Activated CD4-positive, alpha-beta memory T cell treated with anti-CD3 and anti-CD28 coated beads for 36 hours (primary cell): ENCODE data around the gene TNC. TPM values are rescaled to one million over a fixed set of nuclear protein-coding genes. Genes with fewer than 3 reads are reported as not detected.

ENCODE experiments used
- CTCF ChIA-PET: fragments of 350-600 bp; sonication (Branson Sonifier 250); formaldehyde crosslinking; loops from one replicate; lab custom pipeline; 2021; ENCODE audit warnings: antibody characterized with exemption, inconsistent platforms; lab: Charles Lee
- POLR2A ChIA-PET: fragments of 350-600 bp; sonication (Branson Sonifier 250); formaldehyde crosslinking; loops from one replicate; lab custom pipeline; 2021; ENCODE audit warnings: antibody characterized with exemption; lab: Charles Lee
- DNase-seq: peaks from one replicate; pipeline ENCODE4 v3.0.0-alpha.2; 2020
- H3K27ac Mint-ChIP-seq: one replicate; pipeline ENCODE4 v1.8.0; 2021; ENCODE audit warnings: mixed read lengths
- H3K27me3 Mint-ChIP-seq: one replicate; pipeline ENCODE4 v1.8.0; 2021; ENCODE audit warnings: mixed read lengths
- H3K36me3 Mint-ChIP-seq: one replicate; pipeline ENCODE4 v1.8.0; 2021; ENCODE audit warnings: mixed read lengths
- H3K4me1 Mint-ChIP-seq: one replicate; pipeline ENCODE4 v1.8.0; 2021; ENCODE audit warnings: low read depth, mixed read lengths
- H3K4me3 Mint-ChIP-seq: one replicate; pipeline ENCODE4 v1.8.0; 2021; ENCODE audit warnings: mild to moderate bottlenecking, mixed read lengths
- H3K9me3 Mint-ChIP-seq: one replicate; pipeline ENCODE4 v1.8.0; 2021; ENCODE audit warnings: mixed read lengths
- intact Hi-C: fragments of 100-400 bp; cut with micrococcal nuclease; formaldehyde crosslinking; loops from one replicate; pipeline ENCODE4 v1.15.1; 2023
- total RNA-seq, 2 experiments: library from RNA; stranded (reverse); gene quantifications; one replicate each; pipeline ENCODE4 v1.2.3, GENCODE V29; 2021

The TNC gene
- total RNA-seq, 2 experiments from 2014 or later: 0.52 to 1.2 TPM

GRCh38 chr9:115035841-115036612, 81.9 kb downstream of the TNC start:
- CTCF ChIA-PET: interaction anchor here (0.6 to 2.3 kb wide), 3 partner anchors 22 to 298 kb away, joined by 4 to 6 read pairs (median 5); no protein-coding TSS in a partner anchor
- peak; percentile 83 for DNase-seq
- Mint-ChIP-seq H3K4me3 (peak overlapping the region; percentile 62), H3K27me3 (no peaks in the 10 kb centered on the region), H3K27ac (peak overlapping the region; percentile 91), H3K9me3 (no peaks in the 10 kb centered on the region), H3K36me3 (no peaks in the 10 kb centered on the region), H3K4me1 (peaks cover 33% of the 10 kb centered on the region)
- intact Hi-C loops: loop anchor here (1.0 to 2.0 kb wide), 6 partner anchors 31 to 173 kb away; partner anchors contain the start of gene TNFSF8
- POLR2A ChIA-PET: interaction anchor here (1.1 kb wide), 1 partner anchor 345 kb away, joined by 6 read pairs; no protein-coding TSS in a partner anchor

- Mint-ChIP-seq H3K36me3 (no peaks in the 10 kb centered on the region), H3K27me3 (no peaks in the 10 kb centered on the region), H3K4me3 (no peak overlapping the region), H3K4me1 (peaks cover 33% of the 10 kb centered on the region), H3K9me3 (no peaks in the 10 kb centered on the region), H3K27ac (peak overlapping the region; percentile 72)
- DNase-seq: no peak
- ChIA-PET POLR2A (interaction anchor here (1.1 kb wide), 1 partner anchor 343 kb away, joined by 6 read pairs; no protein-coding TSS in a partner anchor), CTCF (interaction anchor here (0.7 to 2.3 kb wide), 4 partner anchors 20 to 353 kb away, joined by 3 to 5 read pairs (median 4); partner anchors contain the start of gene TEX48)
- intact Hi-C loops: no loop called here
Observed at GRCh38 chr9:115034801-115035200, 83.2 kb downstream of the TNC start.

GRCh38 chr9:115033800-115034199, 84.2 kb downstream of the TNC start:
- no peak overlapping the region for H3K27ac Mint-ChIP-seq
- H3K9me3 Mint-ChIP-seq: no peaks in the 10 kb centered on the region
- H3K27me3 Mint-ChIP-seq: no peaks in the 10 kb centered on the region
- H3K36me3 Mint-ChIP-seq: peaks cover 2% of the 10 kb centered on the region
- ChIA-PET CTCF (interaction anchor here (1.4 kb wide), 1 partner anchor 19 kb away, joined by 3 read pairs; no protein-coding TSS in a partner anchor), POLR2A (no interaction called here)
- intact Hi-C loops: no loop called here
- DNase-seq: no peak
- H3K4me1 Mint-ChIP-seq: peaks cover 33% of the 10 kb centered on the region
- no peak overlapping the region for H3K4me3 Mint-ChIP-seq

GRCh38 chr9:115032296-115032695, 85.7 kb downstream of the TNC start:
- H3K27ac Mint-ChIP-seq: no peak overlapping the region

GRCh38 chr9:115030006-115030405, 88.0 kb downstream of the TNC start:
- no peak overlapping the region for H3K4me3 Mint-ChIP-seq
- peaks cover 2% of the 10 kb centered on the region for H3K36me3 Mint-ChIP-seq
- H3K27ac Mint-ChIP-seq: no peak overlapping the region
- peaks cover 7% of the 10 kb centered on the region for H3K4me1 Mint-ChIP-seq
- CTCF ChIA-PET: no interaction called here
- no peak for DNase-seq
- POLR2A ChIA-PET: no interaction called here
- H3K27me3 Mint-ChIP-seq: no peaks in the 10 kb centered on the region
- H3K9me3 Mint-ChIP-seq: no peaks in the 10 kb centered on the region
- intact Hi-C loops: no loop called here

More at GRCh38 chr9:115032296-115032695, 85.7 kb downstream of the TNC start:
- no peak overlapping the region for H3K4me3 Mint-ChIP-seq
- ChIA-PET POLR2A (no interaction called here), CTCF (interaction anchor here (1.0 to 1.5 kb wide), 2 partner anchors 18 to 350 kb away, joined by 3 to 5 read pairs; partner anchors contain the start of gene TEX48)
- peaks cover 2% of the 10 kb centered on the region for H3K36me3 Mint-ChIP-seq
- H3K27me3 Mint-ChIP-seq: no peaks in the 10 kb centered on the region
- intact Hi-C loops: no loop called here
- DNase-seq: no peak
- peaks cover 30% of the 10 kb centered on the region for H3K4me1 Mint-ChIP-seq
- H3K9me3 Mint-ChIP-seq: no peaks in the 10 kb centered on the region

- no peak for DNase-seq
- Mint-ChIP-seq H3K4me1 (no peaks in the 10 kb centered on the region), H3K27ac (no peak overlapping the region), H3K27me3 (peaks cover 2% of the 10 kb centered on the region), H3K4me3 (no peak overlapping the region), H3K9me3 (no peaks in the 10 kb centered on the region), H3K36me3 (peaks cover 2% of the 10 kb centered on the region)
- intact Hi-C loops: no loop called here
- CTCF ChIA-PET: no interaction called here
- POLR2A ChIA-PET: no interaction called here
Observed at GRCh38 chr9:115025721-115026120, 92.2 kb downstream of the TNC start.

GRCh38 chr9:115024925-115025535, 92.9 kb downstream of the TNC start:
- no peak overlapping the region for H3K4me3 Mint-ChIP-seq
- H3K4me1 Mint-ChIP-seq: no peaks in the 10 kb centered on the region
- peaks cover 2% of the 10 kb centered on the region for H3K36me3 Mint-ChIP-seq
- DNase-seq: no peak
- intact Hi-C loops: no loop called here
- H3K27me3 Mint-ChIP-seq: peaks cover 2% of the 10 kb centered on the region
- POLR2A ChIA-PET: interaction anchor here (0.6 kb wide), 1 partner anchor 27 kb away, joined by 3 read pairs; no protein-coding TSS in a partner anchor
- H3K27ac Mint-ChIP-seq: no peak overlapping the region
- no peaks in the 10 kb centered on the region for H3K9me3 Mint-ChIP-seq
- CTCF ChIA-PET: interaction anchor here (0.6 kb wide), 1 partner anchor 571 kb away, joined by 3 read pairs; no protein-coding TSS in a partner anchor

- Mint-ChIP-seq H3K9me3 (no peaks in the 10 kb centered on the region), H3K4me3 (no peak overlapping the region), H3K27ac (no peak overlapping the region), H3K36me3 (no peaks in the 10 kb centered on the region), H3K27me3 (peaks cover 2% of the 10 kb centered on the region), H3K4me1 (no peaks in the 10 kb centered on the region)
- ChIA-PET CTCF (interaction anchor here (1.4 to 2.3 kb wide), 2 partner anchors 9 to 95 kb away, joined by 4 to 7 read pairs; no protein-coding TSS in a partner anchor), POLR2A (no interaction called here)
- DNase-seq: no peak
- intact Hi-C loops: no loop called here
Observed at GRCh38 chr9:115022760-115023434, 95.1 kb downstream of the TNC start.

- no peak overlapping the region for H3K4me3 Mint-ChIP-seq
- no peak for DNase-seq
- H3K4me1 Mint-ChIP-seq: peaks cover 7% of the 10 kb centered on the region
- no peak overlapping the region for H3K27ac Mint-ChIP-seq
- no peaks in the 10 kb centered on the region for H3K36me3 Mint-ChIP-seq
- intact Hi-C loops: no loop called here
- H3K27me3 Mint-ChIP-seq: peaks cover 2% of the 10 kb centered on the region
- CTCF ChIA-PET: interaction anchor here (1.0 to 5.2 kb wide), 2 partner anchors 338 to 583 kb away, joined by 3 to 118 read pairs; partner anchors contain the start of gene TEX48
- H3K9me3 Mint-ChIP-seq: no peaks in the 10 kb centered on the region
- POLR2A ChIA-PET: no interaction called here
Observed at GRCh38 chr9:115018547-115019435, 99.2 kb downstream of the TNC start.

GRCh38 chr9:115016344-115016743, 101.6 kb downstream of the TNC start:
- intact Hi-C loops: no loop called here
- Mint-ChIP-seq H3K27me3 (no peaks in the 10 kb centered on the region), H3K36me3 (no peaks in the 10 kb centered on the region), H3K4me1 (peaks cover 29% of the 10 kb centered on the region), H3K9me3 (no peaks in the 10 kb centered on the region), H3K27ac (no peak overlapping the region), H3K4me3 (no peak overlapping the region)
- no peak for DNase-seq
- CTCF ChIA-PET: interaction anchor here (1.5 to 5.2 kb wide), 6 partner anchors 96 to 363 kb away, joined by 3 to 118 read pairs (median 34); partner anchors contain the start of gene TEX48
- POLR2A ChIA-PET: no interaction called here
